ENCODE data around the gene TMEM79. TPM values are rescaled to one million over a fixed set of nuclear protein-coding genes. Genes with fewer than 3 reads are reported as not detected.
"Not testable (repeated sequence)": the region's sequence is repeated elsewhere in the genome, so short reads cannot be mapped to it uniquely, and the experiment has no call there.

TMEM79 gene
- total RNA-seq, 1 experiment from 2014 or later = 10.4 TPM

DNA sequence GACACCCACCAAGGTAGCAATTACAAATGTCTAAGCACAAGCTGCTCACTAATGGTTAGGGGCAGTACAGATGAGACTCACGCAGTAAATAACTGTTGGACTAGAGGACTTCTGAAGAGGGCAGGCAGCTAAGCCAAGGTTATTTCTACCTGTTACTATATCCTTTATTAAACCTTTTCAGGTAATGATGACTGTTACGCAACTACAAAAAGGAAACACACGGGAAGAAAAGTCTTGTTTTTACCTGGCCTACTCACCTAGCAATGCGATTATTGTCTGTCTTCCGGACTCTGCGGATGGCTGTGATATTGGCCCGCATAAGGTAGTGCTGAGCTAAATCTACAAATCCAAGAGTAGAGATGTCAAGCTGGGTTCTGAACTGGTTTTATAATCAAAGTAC, 32.8 kb downstream of the TMEM79 start:
- H3K9me2 ChIP-seq (ENCODE audit: insufficient read depth) = no peaks in the 10 kb centered on the region
- ChIA-PET POLR2A (ENCODE audit: unreplicated experiment) (no interaction called here), CTCF (interaction anchor here (0.7 kb wide), 1 partner anchor 163 kb away, joined by 4 read pairs; no protein-coding TSS in a partner anchor)
- no peak overlapping the region for H2AFZ ChIP-seq
- peaks cover 41% of the 10 kb centered on the region for H4K20me1 ChIP-seq (ENCODE audit: insufficient read depth)
- H3K79me2 ChIP-seq (ENCODE audit: low read depth) = peaks cover 9% of the 10 kb centered on the region
- H3K4me1 ChIP-seq (replicated peaks; ENCODE audit: insufficient read depth) = no peaks in the 10 kb centered on the region
- H3F3A ChIP-seq (ENCODE audit: insufficient read depth, low read depth) = peaks cover 81% of the 10 kb centered on the region; the same call in 1 of the 2 replicates
- no peak overlapping the region for H3K4me2 ChIP-seq
- no peak overlapping the region for H3K27ac ChIP-seq
- no peak overlapping the region for H3K4me3 ChIP-seq
- no peak for DNase-seq
- TF ChIP-seq EZH2 (IDR thresholded peaks at IDR 0.05; ENCODE audit: low read depth) = no peak
- TF ChIP-seq, protein P1, sequence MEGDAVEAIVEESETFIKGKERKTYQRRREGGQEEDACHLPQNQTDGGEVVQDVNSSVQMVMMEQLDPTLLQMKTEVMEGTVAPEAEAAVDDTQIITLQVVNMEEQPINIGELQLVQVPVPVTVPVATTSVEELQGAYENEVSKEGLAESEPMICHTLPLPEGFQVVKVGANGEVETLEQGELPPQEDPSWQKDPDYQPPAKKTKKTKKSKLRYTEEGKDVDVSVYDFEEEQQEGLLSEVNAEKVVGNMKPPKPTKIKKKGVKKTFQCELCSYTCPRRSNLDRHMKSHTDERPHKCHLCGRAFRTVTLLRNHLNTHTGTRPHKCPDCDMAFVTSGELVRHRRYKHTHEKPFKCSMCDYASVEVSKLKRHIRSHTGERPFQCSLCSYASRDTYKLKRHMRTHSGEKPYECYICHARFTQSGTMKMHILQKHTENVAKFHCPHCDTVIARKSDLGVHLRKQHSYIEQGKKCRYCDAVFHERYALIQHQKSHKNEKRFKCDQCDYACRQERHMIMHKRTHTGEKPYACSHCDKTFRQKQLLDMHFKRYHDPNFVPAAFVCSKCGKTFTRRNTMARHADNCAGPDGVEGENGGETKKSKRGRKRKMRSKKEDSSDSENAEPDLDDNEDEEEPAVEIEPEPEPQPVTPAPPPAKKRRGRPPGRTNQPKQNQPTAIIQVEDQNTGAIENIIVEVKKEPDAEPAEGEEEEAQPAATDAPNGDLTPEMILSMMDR (conservative IDR thresholded peaks at IDR 0.05) = no peak
- intact Hi-C loops (cut with micrococcal nuclease; ENCODE audit: unreplicated experiment) = loop anchor here (5.0 to 10.0 kb wide), 2 partner anchors 170 to 222 kb away; no protein-coding TSS in a partner anchor
- no peaks in the 10 kb centered on the region for H3K27me3 ChIP-seq (ENCODE audit: insufficient read depth, low read depth)
- no peaks in the 10 kb centered on the region for H3K9me3 ChIP-seq (ENCODE audit: insufficient read depth, low read depth)
- H3K36me3 ChIP-seq (ENCODE audit: low read depth) = peaks cover 51% of the 10 kb centered on the region
- BruUV-seq (replicated peaks) = no TSS peak

DNA sequence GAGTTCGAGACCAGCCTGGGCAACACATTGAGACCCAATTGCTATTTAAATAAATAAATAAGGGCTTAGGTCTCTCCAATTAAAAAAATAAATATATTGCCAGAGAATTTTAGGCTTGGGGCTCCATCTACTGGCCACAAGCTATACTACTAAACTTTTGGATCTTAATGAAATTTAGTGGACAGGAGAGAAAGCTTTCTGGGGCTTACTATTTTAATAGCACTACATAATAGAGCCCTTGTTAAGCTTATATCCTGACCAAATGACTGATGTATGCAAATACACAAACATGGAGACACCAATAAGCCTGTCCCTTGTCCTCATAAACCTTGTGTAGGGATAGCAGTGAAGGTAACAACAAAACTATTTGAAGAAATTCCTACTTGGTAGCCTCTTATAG, 35.5 kb downstream of the TMEM79 start:
- no peak overlapping the region for H3K4me3 ChIP-seq
- TF ChIP-seq, protein P1 (conservative IDR thresholded peaks at IDR 0.05) = peak; percentile 78
- no peak for TF ChIP-seq EZH2 (IDR thresholded peaks at IDR 0.05; ENCODE audit: low read depth)
- no TSS peak for BruUV-seq (replicated peaks)
- H3K27me3 ChIP-seq (ENCODE audit: insufficient read depth, low read depth) = no peaks in the 10 kb centered on the region
- peaks cover 9% of the 10 kb centered on the region for H3K79me2 ChIP-seq (ENCODE audit: low read depth)
- H3K9me3 ChIP-seq (ENCODE audit: insufficient read depth, low read depth) = no peaks in the 10 kb centered on the region
- H3K4me1 ChIP-seq (replicated peaks; ENCODE audit: insufficient read depth) = no peaks in the 10 kb centered on the region
- H3K27ac ChIP-seq = no peak overlapping the region
- no peak overlapping the region for H2AFZ ChIP-seq
- H3K9me2 ChIP-seq (ENCODE audit: insufficient read depth) = no peaks in the 10 kb centered on the region
- CTCF ChIA-PET = interaction anchor here (0.7 kb wide), 1 partner anchor 330 kb away, joined by 4 read pairs; no protein-coding TSS in a partner anchor
- H4K20me1 ChIP-seq (ENCODE audit: insufficient read depth) = peaks cover 42% of the 10 kb centered on the region
- intact Hi-C loops (cut with micrococcal nuclease; ENCODE audit: unreplicated experiment) = loop anchor here (5.0 to 10.0 kb wide), 2 partner anchors 172 to 225 kb away; no protein-coding TSS in a partner anchor
- peaks cover 56% of the 10 kb centered on the region for H3K36me3 ChIP-seq (ENCODE audit: low read depth)
- POLR2A ChIA-PET (ENCODE audit: unreplicated experiment) = no interaction called here
- H3K4me2 ChIP-seq = no peak overlapping the region
- H3F3A ChIP-seq (ENCODE audit: insufficient read depth, low read depth) = peaks cover 83% of the 10 kb centered on the region
- no peak for DNase-seq

DNA sequence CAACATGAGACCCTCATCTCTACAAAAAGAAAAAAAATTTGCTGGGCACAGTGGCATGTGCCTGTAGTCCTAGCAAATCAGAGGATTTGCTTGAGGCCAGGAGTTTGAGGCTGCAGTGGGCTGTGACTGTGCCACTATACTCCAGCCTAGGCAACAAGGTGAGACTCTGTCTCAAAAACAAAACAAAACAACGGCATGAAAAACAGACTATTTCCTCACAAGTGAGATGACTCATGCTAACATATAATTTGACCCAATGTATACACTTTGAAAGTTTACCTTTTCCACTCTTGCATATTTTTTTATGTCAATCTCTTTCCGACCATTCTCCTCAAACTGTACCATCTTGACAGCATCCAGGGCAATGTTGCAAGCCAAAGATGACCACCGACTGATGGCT, 36.4 kb downstream of the TMEM79 start:
- H3K27me3 ChIP-seq (ENCODE audit: insufficient read depth, low read depth) = no peaks in the 10 kb centered on the region
- no peak overlapping the region for H2AFZ ChIP-seq
- peaks cover 63% of the 10 kb centered on the region for H3K36me3 ChIP-seq (ENCODE audit: low read depth)
- CTCF ChIA-PET = no interaction called here
- BruUV-seq (replicated peaks) = no TSS peak
- intact Hi-C loops (cut with micrococcal nuclease; ENCODE audit: unreplicated experiment) = no loop called here
- H3K27ac ChIP-seq = no peak overlapping the region
- H3K9me3 ChIP-seq (ENCODE audit: insufficient read depth, low read depth) = no peaks in the 10 kb centered on the region
- H4K20me1 ChIP-seq (ENCODE audit: insufficient read depth) = peaks cover 46% of the 10 kb centered on the region
- POLR2A ChIA-PET (ENCODE audit: unreplicated experiment) = no interaction called here
- H3K4me3 ChIP-seq = no peak overlapping the region
- no peak for TF ChIP-seq EZH2 (IDR thresholded peaks at IDR 0.05; ENCODE audit: low read depth)
- TF ChIP-seq, protein P1 (conservative IDR thresholded peaks at IDR 0.05) = no peak
- H3K9me2 ChIP-seq (ENCODE audit: insufficient read depth) = no peaks in the 10 kb centered on the region
- peaks cover 9% of the 10 kb centered on the region for H3K79me2 ChIP-seq (ENCODE audit: low read depth)
- peaks cover 82% of the 10 kb centered on the region for H3F3A ChIP-seq (ENCODE audit: insufficient read depth, low read depth)
- DNase-seq = no peak
- H3K4me1 ChIP-seq (replicated peaks; ENCODE audit: insufficient read depth) = no peaks in the 10 kb centered on the region
- H3K4me2 ChIP-seq = no peak overlapping the region

DNA sequence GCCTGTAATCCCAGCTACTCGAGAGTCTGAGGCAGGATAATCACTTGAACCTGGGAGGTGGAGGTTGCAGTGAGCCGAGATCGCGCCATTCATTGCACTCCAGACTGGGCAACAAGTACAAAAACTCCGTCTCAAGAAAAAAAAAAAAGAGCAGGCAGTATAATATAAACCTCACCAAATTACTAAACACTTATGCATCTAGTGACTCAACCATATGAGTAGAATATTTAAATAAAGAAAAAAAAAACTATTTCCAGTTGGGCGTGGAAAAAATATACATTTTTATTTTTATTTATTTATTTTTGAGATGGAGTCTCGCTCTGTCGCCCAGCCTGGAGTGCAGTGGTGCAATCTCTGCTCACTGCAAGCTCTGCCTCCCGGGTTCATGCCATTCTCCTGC, 39.1 kb downstream of the TMEM79 start:
- Histone ChIP-seq H4K20me1 (ENCODE audit: insufficient read depth) (peaks cover 36% of the 10 kb centered on the region), H3F3A (ENCODE audit: insufficient read depth, low read depth) (peaks cover 60% of the 10 kb centered on the region), H3K36me3 (ENCODE audit: low read depth) (peaks cover 53% of the 10 kb centered on the region)
- H2AFZ ChIP-seq; H3K4me3 ChIP-seq; H3K4me2 ChIP-seq; POLR2A ChIA-PET (ENCODE audit: unreplicated experiment); H3K27ac ChIP-seq; H3K9me3 ChIP-seq (ENCODE audit: insufficient read depth, low read depth); H3K79me2 ChIP-seq (ENCODE audit: low read depth); intact Hi-C loops (cut with micrococcal nuclease; ENCODE audit: unreplicated experiment); H3K27me3 ChIP-seq (ENCODE audit: insufficient read depth, low read depth); BruUV-seq (replicated peaks); H3K9me2 ChIP-seq (ENCODE audit: insufficient read depth); DNase-seq; H3K4me1 ChIP-seq (replicated peaks; ENCODE audit: insufficient read depth): not testable (repeated sequence)
- CTCF ChIA-PET = interaction anchor here (0.7 kb wide), 1 partner anchor 23 kb away, joined by 4 read pairs; no protein-coding TSS in a partner anchor
